ENCODE results near the gene PPP3CB. TPM values are rescaled to one million over a fixed set of nuclear protein-coding genes. Genes with fewer than 3 reads are reported as not detected.

The PPP3CB gene
- total and polyA plus RNA-seq, 2 donors (not counting 3 experiments of a cell fraction or from before 2014, with no cell fraction given): 13.5 to 30.4 TPM

DNA sequence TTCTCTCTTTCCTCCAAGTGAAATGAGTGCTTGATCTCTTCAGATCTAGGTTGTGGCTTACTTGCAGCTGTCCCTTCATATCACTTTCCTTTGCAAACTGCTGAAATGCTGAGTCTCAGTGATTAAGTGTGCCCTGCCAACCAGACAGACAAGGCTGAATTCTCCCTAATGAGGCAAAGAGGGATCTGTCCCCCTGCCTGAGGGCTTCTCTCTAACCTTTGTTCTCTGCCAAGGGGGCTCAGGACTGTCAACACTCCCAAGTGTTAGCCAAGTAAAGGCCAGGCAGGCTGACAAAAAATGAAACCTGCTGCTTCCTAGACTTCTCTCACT lies 62.3 kb downstream of the PPP3CB start, which contains the start of gene MSS51:
MSS51 (minus strand) TSS at position 24 of the 330 bp plus-strand sequence. CDS start 5,277 bp downstream, outside the sequence.
- Histone ChIP-seq H3K4me2 (ENCODE audit: insufficient read depth, low read length) (no peak within 1 kb of the TSS), H3K4me1 (ENCODE audit: control insufficient read depth, extremely low read depth, insufficient read depth, low read length) (no peaks in the 10 kb centered on the region), H3K27me3 (ENCODE audit: control insufficient read depth in 2 of 2, insufficient read depth in 2 of 2, low read length in 2 of 2) (no peaks in the 10 kb centered on the region), H3K27ac (ENCODE audit: insufficient read depth, low read depth, low read length) (no peak within 1 kb of the TSS), H3K79me2 (ENCODE audit: control insufficient read depth, insufficient read depth, low read length) (no peaks in the 10 kb centered on the region), H3K4me3 (replicated peaks in 1 of 3; ENCODE audit: insufficient read depth in 1 of 3, low read depth in 1 of 3, low read length in 3 of 3) (no peak within 1 kb of the TSS), H4K20me1 (replicated peaks; ENCODE audit: control insufficient read depth, extremely low read depth, insufficient read depth, low read length) (no peaks in the 10 kb centered on the region), H3K36me3 (ENCODE audit: control insufficient read depth in 2 of 2, extremely low read depth in 1 of 2, insufficient read depth in 2 of 2, low read length in 2 of 2) (peaks cover 3 to 6% of the 10 kb centered on the region in 2 experiments), H3K9me3 (replicated peaks; ENCODE audit: control insufficient read depth, insufficient read depth, low read length) (no peaks in the 10 kb centered on the region), H3K9ac (replicated peaks; ENCODE audit: extremely low read depth, insufficient read depth, low read length) (no peak within 1 kb of the TSS), H2AFZ (ENCODE audit: low read depth, low read length) (no peak within 1 kb of the TSS), H3K9me1 (replicated peaks; ENCODE audit: control insufficient read depth, extremely low read depth, insufficient read depth, low read length) (peaks cover 3% of the 10 kb centered on the region)
- intact Hi-C loops (cut with micrococcal nuclease): no loop called here
- no peak for TF ChIP-seq POLR2A (IDR thresholded peaks at IDR 0.05; ENCODE audit: low read depth, low read length)
- TF ChIP-seq, protein P1, sequence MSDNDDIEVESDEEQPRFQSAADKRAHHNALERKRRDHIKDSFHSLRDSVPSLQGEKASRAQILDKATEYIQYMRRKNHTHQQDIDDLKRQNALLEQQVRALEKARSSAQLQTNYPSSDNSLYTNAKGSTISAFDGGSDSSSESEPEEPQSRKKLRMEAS (IDR thresholded peaks at IDR 0.05; ENCODE audit: insufficient read depth, insufficient read length): no peak
- TF ChIP-seq JUN (IDR thresholded peaks at IDR 0.05; ENCODE audit: borderline replicate concordance, insufficient read depth, insufficient read length, low read depth): no peak
- TF ChIP-seq POLR2AphosphoS5 (IDR thresholded peaks at IDR 0.05; ENCODE audit: insufficient read depth, low read depth, low read length): no peak
- no peak for TF ChIP-seq GATA2 (IDR thresholded peaks at IDR 0.05; ENCODE audit: insufficient read depth, insufficient read length, low read depth, low read length)
- no peak for TF ChIP-seq EZH2 (IDR thresholded peaks at IDR 0.05; ENCODE audit: borderline replicate concordance, low read depth, low read length, severe bottlenecking)
- TF ChIP-seq CTCF (IDR thresholded peaks at IDR 0.05; ENCODE audit: extremely low read depth in 1 of 2, insufficient read depth in 1 of 2, low read depth in 1 of 2, low read length in 2 of 2): no peak
- dilution Hi-C loops (cut with MboI; ENCODE audit: extremely low pct_ligation_motif_present, low sequenced_read_pairs): no loop called here
- ChIA-PET POLR2A (no interaction called here), CTCF (no interaction called here)
- no peak for FAIRE-seq
- no TSS peak for BruUV-seq (replicated peaks)
- no peak for DNase-seq (ENCODE audit: low read depth, low spot score)

Data from endothelial cell of umbilical vein (primary cell).